PC-3 (cell line): ENCODE data around the gene ANXA9. TPM values are rescaled to one million over a fixed set of nuclear protein-coding genes. Genes with fewer than 3 reads are reported as not detected.

Source experiments
- ATAC-seq: fragments of 200-7000 bp; cut with Tn5 transposase; 2 replicates; pipeline ENCODE4 v1.9.1; 2020; ENCODE audit warnings: mild to moderate bottlenecking, moderate library complexity
- BruUV-seq: library from RNA; stranded (reverse); fragments of 400-500 nt; replicated peaks from 2 replicates; lab custom pipeline; 2021; lab: Mats Ljungman, UMichigan
- CTCF ChIA-PET: fragments of 300-600 bp; sonication (Branson Sonifier 250); formaldehyde crosslinking; loops from one replicate; lab custom pipeline; 2022; ENCODE audit warnings: antibody characterized with exemption; lab: Charles Lee
- POLR2A ChIA-PET: fragments of 300-600 bp; sonication (Branson Sonifier 250); formaldehyde crosslinking; loops from one replicate; lab custom pipeline; 2022; ENCODE audit warnings: antibody characterized with exemption; ENCODE audit not compliant: unreplicated experiment; lab: Charles Lee
- DNase-seq: peaks from one replicate; pipeline ENCODE4 v3.0.0-alpha.2; 2015
- H2AFZ ChIP-seq: fragments of 300-600 bp; sonication (generic); 2 replicates; pipeline ENCODE4 v1.6.0; 2016; ENCODE audit warnings: antibody characterized with exemption, low read length
- H3F3A ChIP-seq: fragments of 300-600 bp; sonication (generic); one replicate; pipeline ENCODE4 v1.6.0; 2017; ENCODE audit warnings: antibody characterized with exemption, low read length, control low read depth, mild to moderate bottlenecking; ENCODE audit not compliant: unreplicated experiment
- H3K27ac ChIP-seq: fragments of 300-600 bp; sonication (generic); 2 replicates; pipeline ENCODE4 v1.5.1; 2016; ENCODE audit warnings: mild to moderate bottlenecking, low read length
- H3K27me3 ChIP-seq: fragments of 300-600 bp; sonication (generic); 2 replicates; pipeline ENCODE4 v1.6.1; 2016; ENCODE audit warnings: low read length, mixed read lengths
- H3K36me3 ChIP-seq: fragments of 300-600 bp; sonication (generic); 2 replicates; pipeline ENCODE4 v1.6.1; 2016; ENCODE audit warnings: low read depth, mixed run types, low read length, mixed read lengths
- H3K4me1 ChIP-seq: fragments of 300-600 bp; sonication (generic); 2 replicates; pipeline ENCODE4 v1.5.1; 2016; ENCODE audit warnings: low read length; ENCODE audit not compliant: insufficient read depth
- H3K4me2 ChIP-seq: fragments of 300-600 bp; sonication (generic); 2 replicates; pipeline ENCODE4 v1.6.0; 2016; ENCODE audit warnings: low read length
- H3K4me3 ChIP-seq: fragments of 300-600 bp; sonication (generic); 2 replicates; pipeline ENCODE4 v1.5.1; 2016; ENCODE audit warnings: mild to moderate bottlenecking, low read length, mixed read lengths
- H3K79me2 ChIP-seq: fragments of 300-600 bp; sonication (generic); 2 replicates; pipeline ENCODE4 v1.6.1; 2017; ENCODE audit warnings: low read length, mixed read lengths
- H3K9ac ChIP-seq: fragments of 300-600 bp; sonication (generic); 2 replicates; pipeline ENCODE4 v1.6.0; 2016; ENCODE audit warnings: mild to moderate bottlenecking, low read length
- H3K9me2 ChIP-seq: fragments of 300-600 bp; sonication (generic); replicated peaks from 2 replicates; pipeline ENCODE4 v1.6.1; 2016; ENCODE audit warnings: mixed run types, low read length, mixed read lengths
- H3K9me3 ChIP-seq: fragments of 300-600 bp; sonication (generic); 2 replicates; pipeline ENCODE4 v1.6.1; 2016; ENCODE audit warnings: low read length, mixed read lengths
- H4K20me1 ChIP-seq: fragments of 300-600 bp; sonication (generic); 2 replicates; pipeline ENCODE4 v1.6.1; 2016; ENCODE audit warnings: low read length, mixed read lengths
- CTCF ChIP-seq: fragments of 300-600 bp; sonication (generic); conservative IDR thresholded peaks from 2 replicates; pipeline ENCODE4 v1.5.1; 2017; ENCODE audit warnings: antibody characterized with exemption, low read depth, mild to moderate bottlenecking, low read length
- EZH2 ChIP-seq: fragments of 300-600 bp; sonication (generic); IDR thresholded peaks from one replicate; pipeline ENCODE4 v1.6.1; 2017; ENCODE audit warnings: antibody characterized with exemption, mild to moderate bottlenecking, low read length; ENCODE audit not compliant: unreplicated experiment
- EZH2phosphoT487 ChIP-seq: fragments of 300-600 bp; sonication (generic); IDR thresholded peaks from 2 replicates; pipeline ENCODE4 v1.6.1; 2018; ENCODE audit warnings: mild to moderate bottlenecking, antibody characterized with exemption, low read length, borderline replicate concordance
- intact Hi-C: fragments of 100-400 bp; cut with micrococcal nuclease; formaldehyde crosslinking; loops from 2 replicates; pipeline ENCODE4 v1.9.0; 2023
- total RNA-seq: library from RNA; depleted of rRNA; stranded (reverse); fragments of >200 nt; gene quantifications from 2 replicates; pipeline ENCODE4 v1.2.3, GENCODE V29; 2014

ANXA9 gene
- total RNA-seq, 1 experiment from 2014 or later = 0.18 TPM

- Histone ChIP-seq H3K79me2 (no peaks in the 10 kb centered on the region), H3K4me2 (peak overlapping the region; percentile 43), H3K4me3 (no peak overlapping the region), H3K27ac (peak overlapping the region; percentile 52), H4K20me1 (no peaks in the 10 kb centered on the region), H3K9me3 (no peaks in the 10 kb centered on the region), H3K4me1 (peaks cover 22% of the 10 kb centered on the region), H3K9me2 (no peaks in the 10 kb centered on the region), H2AFZ (peak overlapping the region; percentile 69), H3K36me3 (no peaks in the 10 kb centered on the region), H3K9ac (peak overlapping the region; percentile 10; the same call in 1 of the 2 replicates), H3K27me3 (no peaks in the 10 kb centered on the region), H3F3A (no peaks in the 10 kb centered on the region)
- BruUV-seq = no TSS peak
- POLR2A ChIA-PET = no interaction called here
- ATAC-seq (peak; percentile 58), DNase-seq (peak; percentile 62)
- CTCF ChIA-PET = no interaction called here
- no peak for TF ChIP-seq EZH2phosphoT487
- no peak for TF ChIP-seq CTCF
- TF ChIP-seq EZH2 = no peak
- intact Hi-C loops = loop anchor here (10.0 kb wide), 1 partner anchor 434 kb away; no protein-coding TSS in a partner anchor
These were observed 17.1 kb downstream of the ANXA9 start for GRCh38 chr1:150999051-150999674.

- Histone ChIP-seq H3K27ac (no peak overlapping the region), H3K4me2 (peak overlapping the region; percentile 43; the same call in 1 of the 2 replicates), H3K4me1 (peaks cover 22% of the 10 kb centered on the region), H3K79me2 (no peaks in the 10 kb centered on the region), H3K4me3 (no peak overlapping the region), H3K9me3 (no peaks in the 10 kb centered on the region), H3K9ac (no peak overlapping the region), H3F3A (no peaks in the 10 kb centered on the region), H3K36me3 (no peaks in the 10 kb centered on the region), H4K20me1 (no peaks in the 10 kb centered on the region), H2AFZ (peak overlapping the region; percentile 69; the same call in 1 of the 2 replicates), H3K27me3 (no peaks in the 10 kb centered on the region), H3K9me2 (no peaks in the 10 kb centered on the region)
- ATAC-seq (no peak), DNase-seq (no peak)
- POLR2A ChIA-PET = no interaction called here
- TF ChIP-seq EZH2 = no peak
- TF ChIP-seq EZH2phosphoT487 = no peak
- no peak for TF ChIP-seq CTCF
- intact Hi-C loops = loop anchor here (10.0 kb wide), 2 partner anchors 375 to 435 kb away; partner anchors contain the start of gene ENSA
- CTCF ChIA-PET = interaction anchor here (0.6 kb wide), 1 partner anchor 100 kb away, joined by 3 read pairs; no protein-coding TSS in a partner anchor
- no TSS peak for BruUV-seq
These were observed 17.8 kb downstream of the ANXA9 start for GRCh38 chr1:150999926-151000325.

GRCh38 chr1:151000408-151000807, 18.3 kb downstream of the ANXA9 start:
- no peak overlapping the region for H3K27ac ChIP-seq
- no peaks in the 10 kb centered on the region for H4K20me1 ChIP-seq
- H3F3A ChIP-seq = no peaks in the 10 kb centered on the region
- no peak overlapping the region for H2AFZ ChIP-seq
- peaks cover 22% of the 10 kb centered on the region for H3K4me1 ChIP-seq
- DNase-seq (no peak), ATAC-seq (no peak)
- H3K79me2 ChIP-seq = no peaks in the 10 kb centered on the region
- H3K4me3 ChIP-seq = no peak overlapping the region
- POLR2A ChIA-PET = no interaction called here
- H3K27me3 ChIP-seq = no peaks in the 10 kb centered on the region
- CTCF ChIA-PET = interaction anchor here (0.6 kb wide), 1 partner anchor 99 kb away, joined by 3 read pairs; no protein-coding TSS in a partner anchor
- no peak for TF ChIP-seq CTCF
- TF ChIP-seq EZH2 = no peak
- no peak for TF ChIP-seq EZH2phosphoT487
- H3K4me2 ChIP-seq = no peak overlapping the region
- H3K36me3 ChIP-seq = no peaks in the 10 kb centered on the region
- BruUV-seq = no TSS peak
- H3K9me2 ChIP-seq = no peaks in the 10 kb centered on the region
- H3K9me3 ChIP-seq = no peaks in the 10 kb centered on the region
- H3K9ac ChIP-seq = no peak overlapping the region
- intact Hi-C loops = loop anchor here (10.0 kb wide), 1 partner anchor 376 kb away; the partner anchor contains the start of gene ENSA
